ENCODE results near the gene ALDOC. TPM values are rescaled to one million over a fixed set of nuclear protein-coding genes. Genes with fewer than 3 reads are reported as not detected.
A peak's percentile ranks its signal among the peaks of the same experiment; 100 is the strongest.
"Not testable (repeated sequence)": the region's sequence is repeated elsewhere in the genome, so short reads cannot be mapped to it uniquely, and the experiment has no call there.

ALDOC gene
- total and polyA plus RNA-seq, 4 donors, result 15.5 to 52.5 (median 30.6) TPM

- H3K4me1 ChIP-seq (ENCODE audit: control insufficient read depth in 5 of 5, insufficient read depth in 5 of 5, low read length in 5 of 5), result peaks cover 0 to 38% (median 4%) of the 10 kb centered on the region in 5 donors
- 97 to 98% methylated on average over 3 of the region's 3 CpGs for WGBS, 2 donors
These were observed 750 bp upstream of the ALDOC start for GRCh38 chr17:28577466-28577824.

GRCh38 chr17:28576016-28576415, 679 bp downstream of the ALDOC start:
- ATAC-seq (ENCODE audit: insufficient read depth, low FRiP score); DNase-seq; H3K4me3 ChIP-seq; H3K27me3 ChIP-seq (ENCODE audit: control insufficient read depth in 3 of 3, insufficient read depth in 3 of 3, low read length in 2 of 3); H3K9me3 ChIP-seq (ENCODE audit: control insufficient read depth in 4 of 4, insufficient read depth in 3 of 4, low read length in 3 of 4); H3K9ac ChIP-seq (ENCODE audit: insufficient read depth in 1 of 2, low read length in 2 of 2); H3K36me3 ChIP-seq (ENCODE audit: control insufficient read depth in 4 of 4, insufficient read depth in 4 of 4, low read length in 4 of 4): not testable (repeated sequence)
- H3K4me1 ChIP-seq (ENCODE audit: control insufficient read depth in 5 of 5, insufficient read depth in 5 of 5, low read length in 5 of 5), result peaks cover 0 to 39% (median 4%) of the 10 kb centered on the region in 5 donors
- WGBS, 2 donors, result 72 to 75% methylated on average over 3 of the region's 3 CpGs
- H3K27ac ChIP-seq (ENCODE audit: low read depth in 1 of 2, low read length in 1 of 2), result peak overlapping the region in 1 of 2 donors; percentile 74

More at GRCh38 chr17:28577466-28577824, 750 bp upstream of the ALDOC start:
- H3K4me3 ChIP-seq, result no peak overlapping the region
- ATAC-seq (ENCODE audit: insufficient read depth, low FRiP score), result no peak
- no peak overlapping the region for H3K9ac ChIP-seq (ENCODE audit: insufficient read depth in 1 of 2, low read length in 2 of 2)
- H3K27me3 ChIP-seq (ENCODE audit: control insufficient read depth in 3 of 3, insufficient read depth in 3 of 3, low read length in 2 of 3), result no peaks in the 10 kb centered on the region
- no peaks in the 10 kb centered on the region for H3K9me3 ChIP-seq (ENCODE audit: control insufficient read depth in 4 of 4, insufficient read depth in 3 of 4, low read length in 3 of 4)
- no peak overlapping the region for H3K27ac ChIP-seq (ENCODE audit: low read depth in 1 of 2, low read length in 1 of 2)
- H3K36me3 ChIP-seq (ENCODE audit: control insufficient read depth in 4 of 4, insufficient read depth in 4 of 4, low read length in 4 of 4), result peaks cover 0 to 6% (median 3%) of the 10 kb centered on the region in 4 donors
- DNase-seq, result no peak
- no peak for TF ChIP-seq CTCF (IDR thresholded peaks at IDR 0.05; ENCODE audit: control extremely low read depth, extremely low read depth)

- Histone ChIP-seq H3K27me3 (ENCODE audit: control insufficient read depth in 3 of 3, insufficient read depth in 3 of 3, low read length in 2 of 3) (no peaks in the 10 kb centered on the region), H3K9me3 (ENCODE audit: control insufficient read depth in 4 of 4, insufficient read depth in 3 of 4, low read length in 3 of 4) (no peaks in the 10 kb centered on the region), H3K36me3 (ENCODE audit: control insufficient read depth in 4 of 4, insufficient read depth in 4 of 4, low read length in 4 of 4) (peaks cover 0 to 6% (median 3%) of the 10 kb centered on the region in 4 donors), H3K4me1 (ENCODE audit: control insufficient read depth in 5 of 5, insufficient read depth in 5 of 5, low read length in 5 of 5) (peaks cover 0 to 36% (median 0%) of the 10 kb centered on the region in 5 donors), H3K27ac (ENCODE audit: low read depth in 1 of 2, low read length in 1 of 2) (no peak overlapping the region), H3K4me3 (no peak overlapping the region), H3K9ac (ENCODE audit: insufficient read depth in 1 of 2, low read length in 2 of 2) (no peak overlapping the region)
- no peak for TF ChIP-seq CTCF (IDR thresholded peaks at IDR 0.05; ENCODE audit: control extremely low read depth, extremely low read depth)
- ATAC-seq (ENCODE audit: insufficient read depth, low FRiP score) (no peak), DNase-seq (no peak)
- WGBS, 2 donors, result 95 to 97% methylated on average over 14 of the region's 14 CpGs
These were observed 1.4 kb downstream of the ALDOC start for GRCh38 chr17:28575126-28575795.

GRCh38 chr17:28574526-28574925, 2.2 kb downstream of the ALDOC start:
- WGBS, 2 donors, result 94% methylated on average over 7 of the region's 7 CpGs
- no peak overlapping the region for H3K9ac ChIP-seq (ENCODE audit: insufficient read depth in 1 of 2, low read length in 2 of 2)
- no peaks in the 10 kb centered on the region for H3K27me3 ChIP-seq (ENCODE audit: control insufficient read depth in 3 of 3, insufficient read depth in 3 of 3, low read length in 2 of 3)
- H3K4me3 ChIP-seq, result no peak overlapping the region
- H3K9me3 ChIP-seq (ENCODE audit: control insufficient read depth in 4 of 4, insufficient read depth in 3 of 4, low read length in 3 of 4), result no peaks in the 10 kb centered on the region
- TF ChIP-seq CTCF (IDR thresholded peaks at IDR 0.05; ENCODE audit: control extremely low read depth, extremely low read depth), result no peak
- H3K4me1 ChIP-seq (ENCODE audit: control insufficient read depth in 5 of 5, insufficient read depth in 5 of 5, low read length in 5 of 5), result peaks cover 0 to 39% (median 0%) of the 10 kb centered on the region in 5 donors
- no peak overlapping the region for H3K27ac ChIP-seq (ENCODE audit: low read depth in 1 of 2, low read length in 1 of 2)
- H3K36me3 ChIP-seq (ENCODE audit: control insufficient read depth in 4 of 4, insufficient read depth in 4 of 4, low read length in 4 of 4), result peaks cover 0 to 7% (median 3%) of the 10 kb centered on the region in 4 donors
- ATAC-seq (ENCODE audit: insufficient read depth, low FRiP score), result no peak
- DNase-seq, result no peak
